Measurements from ENCODE around the gene CD53.

- no peak for TF ChIP-seq GATA2 (IDR thresholded peaks at IDR 0.05; ENCODE audit: low read depth, low read length)
- no peak for TF ChIP-seq GATA3 (IDR thresholded peaks at IDR 0.05; ENCODE audit: low read depth, low read length)
Measured at GRCh38 chr1:110898734-110899457, 25.9 kb downstream of the CD53 start.

Data from SH-SY5Y (cell line).